Occipital lobe (tissue), 2 donors: ENCODE results near the gene KRTAP5-5. TPM values are rescaled to one million over a fixed set of nuclear protein-coding genes. Genes with fewer than 3 reads are reported as not detected.
"Not testable (repeated sequence)": the region's sequence is repeated elsewhere in the genome, so short reads cannot be mapped to it uniquely, and the experiment has no call there.

Source experiments
- DNase-seq: peaks from one replicate; lab custom pipeline; 2025; lab: John Stamatoyannopoulos, UW
- total RNA-seq: library from RNA; depleted of rRNA; stranded (reverse); fragments of >200 nt; gene quantifications from one replicate; pipeline ENCODE4 v1.2.3, GENCODE V29; 2014

KRTAP5-5 gene
- total RNA-seq, 1 donor from 2014 or later, result not detected

DNA sequence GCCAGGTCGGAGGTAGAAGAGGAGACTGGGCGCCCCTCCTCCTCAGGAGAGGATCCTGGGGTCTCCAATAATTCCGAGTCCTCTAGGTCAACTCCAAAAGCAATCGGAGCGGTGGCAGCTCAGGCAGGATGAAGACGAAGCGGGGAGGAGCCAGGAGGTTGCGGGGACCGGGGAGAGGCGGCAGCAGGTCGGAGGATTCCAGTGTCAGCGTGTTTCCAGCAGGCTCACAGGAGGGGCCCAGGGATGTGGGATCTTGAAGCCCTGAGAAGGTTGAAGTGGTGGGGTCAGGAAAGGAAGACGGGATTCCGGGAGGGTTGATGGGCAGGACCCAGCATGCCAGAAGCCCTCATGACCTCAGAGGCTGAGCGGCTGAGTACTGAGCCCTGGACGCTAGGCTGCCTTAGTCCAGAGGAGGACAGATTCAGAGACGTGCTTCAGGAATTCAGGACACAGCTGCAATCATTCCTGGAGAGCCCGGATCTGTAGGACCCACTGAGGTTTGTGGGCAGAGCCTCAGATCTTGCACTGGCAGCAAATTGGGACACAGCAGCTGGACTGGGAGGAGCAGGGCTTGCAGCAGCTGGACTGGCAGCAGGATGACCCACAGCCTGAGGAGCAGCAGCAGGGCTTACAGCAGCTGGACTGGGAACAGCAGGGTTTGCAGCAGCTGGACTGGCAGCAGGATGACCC is 22.3 kb upstream of the KRTAP5-5 start:
- not testable (repeated sequence) for DNase-seq

DNA sequence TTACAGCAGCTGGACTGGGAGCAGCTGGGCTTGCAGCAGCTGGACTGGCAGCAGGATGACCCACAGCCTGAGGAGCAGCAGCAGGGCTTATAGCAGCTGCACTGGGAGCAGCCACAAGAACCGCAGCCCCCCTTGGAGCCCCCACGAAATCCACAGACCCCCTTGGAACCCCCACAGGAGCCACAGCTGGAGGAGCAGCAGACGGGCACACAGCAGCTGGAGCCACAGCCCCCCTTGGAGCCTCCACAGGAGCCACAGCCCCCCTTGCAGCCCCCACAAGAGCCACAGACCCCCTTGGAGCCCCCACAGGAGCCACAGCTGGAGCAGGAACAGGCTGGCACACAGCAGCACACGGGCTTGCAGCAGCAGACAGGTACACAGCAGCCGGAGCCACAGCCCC is 21.7 kb upstream of the KRTAP5-5 start:
- DNase-seq, result not testable (repeated sequence)

DNA sequence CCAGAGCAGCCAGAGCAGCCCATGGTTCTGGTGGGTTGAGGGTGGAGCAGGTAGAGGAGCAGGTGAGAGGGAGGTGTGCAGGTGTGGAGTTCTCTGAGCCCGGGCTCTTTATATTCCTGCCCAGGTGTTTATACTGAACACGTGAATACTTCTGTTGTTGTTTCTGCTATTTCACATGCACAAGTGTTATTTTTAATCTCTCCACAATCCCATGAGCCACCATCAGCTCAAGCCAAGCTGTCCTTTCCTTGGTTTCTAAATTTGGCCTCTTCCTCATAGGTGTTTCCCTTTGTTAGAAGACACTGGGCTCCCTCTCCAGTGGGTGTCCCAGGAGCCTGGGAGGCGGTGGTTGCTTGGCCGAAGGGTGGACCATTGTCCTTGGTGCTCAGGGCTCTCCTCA is 21.2 kb upstream of the KRTAP5-5 start, which contains the start of gene KRTAP5-3:
KRTAP5-3 (minus strand) TSS at position 101 of the 400 bp plus-strand sequence; CDS start at position 23, 78 bp downstream.
- no peak for DNase-seq

DNA sequence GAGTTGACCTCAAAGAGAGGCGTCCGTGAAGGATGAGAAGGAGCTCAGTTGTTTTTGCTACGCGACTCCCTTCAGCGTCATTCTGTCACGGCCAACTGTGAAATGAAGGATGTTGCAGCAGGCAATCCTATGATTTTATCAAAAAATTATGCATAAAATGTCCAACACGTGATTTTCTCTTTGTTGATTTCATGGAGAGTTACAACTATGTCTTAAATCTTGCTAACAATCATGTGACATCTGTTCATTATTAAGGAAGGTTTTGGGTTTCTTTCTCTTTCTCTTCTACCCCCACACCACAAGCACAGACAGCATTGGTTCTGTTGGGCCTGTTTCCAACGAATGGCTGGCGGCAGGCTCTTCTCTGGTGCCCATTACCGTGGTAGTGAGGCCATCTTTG is 11.3 kb upstream of the KRTAP5-5 start:
- DNase-seq, result no peak

GRCh38 chr11:1619449-1619848 is 10.1 kb upstream of the KRTAP5-5 start:
- DNase-seq, result no peak

DNA sequence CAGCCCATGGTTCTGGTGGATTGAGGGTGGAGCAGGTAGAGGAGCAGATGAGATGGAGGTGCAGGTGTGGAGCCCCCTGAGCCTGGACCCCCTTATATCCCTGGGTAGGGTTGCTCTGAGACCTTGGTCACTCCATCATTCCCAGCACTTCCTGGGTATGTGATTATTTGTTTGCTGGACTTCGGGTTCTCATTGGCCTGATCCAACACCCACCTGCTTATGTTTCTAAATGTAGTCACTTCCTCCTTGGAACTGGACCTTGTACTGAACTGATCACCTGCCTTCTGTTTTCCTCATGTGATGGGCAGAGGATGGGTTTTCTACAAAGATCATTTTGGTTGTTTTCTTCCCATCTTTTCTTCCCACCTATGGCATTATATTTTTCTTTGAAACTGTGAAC is 7.5 kb upstream of the KRTAP5-5 start, which contains the start of gene KRTAP5-4:
KRTAP5-4 (minus strand) TSS at position 53 of the 400 bp plus-strand sequence; CDS start at position 8, 45 bp downstream.
- no peak for DNase-seq

GRCh38 chr11:1623716-1624115 is 5.9 kb upstream of the KRTAP5-5 start:
- no peak for DNase-seq

DNA sequence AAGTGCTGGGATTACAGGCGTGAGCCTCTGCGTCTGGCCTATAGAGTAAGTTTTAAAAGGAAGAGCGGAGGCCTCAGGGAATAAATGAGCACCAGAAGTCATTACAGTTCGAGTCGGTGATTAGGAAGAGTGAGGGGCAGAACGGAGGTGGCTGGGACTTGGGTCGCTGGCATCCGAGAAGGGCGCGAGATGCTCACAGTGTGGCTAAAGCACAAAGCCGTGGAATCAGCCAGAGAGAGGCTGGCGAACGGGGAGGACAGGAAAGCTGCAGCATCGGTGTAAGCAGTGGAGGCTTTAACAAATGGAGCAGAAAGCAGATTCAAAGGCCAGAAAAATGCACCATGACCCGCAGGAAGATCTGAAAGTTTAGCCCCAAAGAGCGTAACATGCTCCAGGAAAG is 5.0 kb upstream of the KRTAP5-5 start:
- DNase-seq, result no peak

DNA sequence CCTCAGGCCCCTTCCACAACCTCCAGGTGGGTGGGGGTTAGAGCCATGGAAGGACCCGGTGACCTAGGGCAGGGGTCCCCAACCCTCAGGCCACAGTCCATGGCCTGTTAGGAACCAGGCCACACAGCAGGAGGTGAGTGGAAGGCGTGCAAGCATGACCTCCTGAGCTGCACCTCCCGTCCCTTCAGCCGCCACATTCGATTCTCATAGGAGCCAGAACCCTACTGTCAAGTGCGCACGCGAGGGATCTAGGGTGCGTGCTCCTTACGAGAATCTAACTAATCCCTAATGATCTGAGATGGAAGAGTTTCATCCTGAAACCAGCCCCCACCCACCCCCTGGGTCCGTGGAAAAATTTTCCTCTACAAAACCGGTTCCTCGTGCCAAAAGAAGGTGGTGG is 4.0 kb upstream of the KRTAP5-5 start:
- DNase-seq, result no peak

DNA sequence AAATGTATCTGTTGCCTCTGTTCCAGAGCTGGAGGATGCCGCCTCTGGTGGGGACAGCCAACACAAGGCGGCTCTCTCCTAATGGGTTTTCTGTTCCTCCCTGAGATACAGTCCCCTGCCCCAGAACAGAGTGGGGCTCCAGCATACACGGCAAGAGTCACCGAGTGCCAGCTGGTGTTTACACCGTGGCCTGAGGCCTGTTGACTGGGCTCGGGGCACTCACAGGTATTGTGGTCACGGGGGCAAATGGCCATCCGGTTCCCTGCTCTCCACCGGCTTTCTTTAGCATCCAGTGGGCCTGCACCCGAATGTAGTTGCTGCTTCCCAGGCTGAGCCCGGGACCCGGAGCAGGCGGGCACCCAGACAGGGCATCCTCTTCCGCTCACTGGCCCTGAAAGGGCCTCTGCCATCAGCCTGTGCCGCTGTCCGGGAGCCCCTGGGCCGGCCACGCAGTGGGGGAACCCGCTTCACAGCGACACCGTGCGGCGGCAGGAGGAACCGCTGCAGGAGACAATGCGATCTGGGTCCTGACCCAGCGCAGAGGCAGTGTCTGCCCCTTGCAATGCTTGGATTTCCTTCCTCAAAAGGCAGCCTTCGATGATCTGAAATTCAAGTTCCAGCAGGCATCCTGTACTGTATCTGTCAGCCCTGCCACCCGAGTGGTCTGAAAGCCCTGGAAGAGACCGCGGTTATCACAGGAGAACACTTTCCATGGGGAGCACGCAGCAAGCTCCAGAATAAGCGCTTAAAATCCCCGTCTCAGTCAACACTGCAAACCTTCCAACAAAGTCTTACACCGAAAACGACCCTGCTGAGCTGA is 859 bp upstream of the KRTAP5-5 start:
- no peak for DNase-seq

DNA sequence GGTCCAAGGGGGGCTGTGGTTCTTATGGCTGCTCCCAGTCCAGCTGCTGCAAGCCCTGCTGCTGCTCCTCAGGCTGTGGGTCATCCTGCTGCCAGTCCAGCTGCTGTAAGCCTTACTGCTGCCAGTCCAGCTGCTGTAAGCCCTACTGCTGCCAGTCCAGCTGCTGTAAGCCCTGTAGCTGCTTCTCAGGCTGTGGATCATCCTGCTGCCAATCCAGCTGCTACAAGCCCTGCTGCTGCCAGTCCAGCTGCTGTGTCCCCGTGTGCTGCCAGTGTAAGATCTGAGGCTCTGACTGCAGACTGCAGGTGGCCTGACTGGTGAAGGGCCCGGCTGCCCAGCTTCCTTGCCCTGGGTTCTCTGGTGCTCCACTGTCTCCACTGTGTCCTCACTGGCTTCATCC is 696 bp downstream of the KRTAP5-5 start:
- no peak for DNase-seq

- DNase-seq, result no peak
Measured at GRCh38 chr11:1631066-1631568, 1.5 kb downstream of the KRTAP5-5 start.

GRCh38 chr11:1632053-1632714 is 2.6 kb downstream of the KRTAP5-5 start:
- DNase-seq, result no peak

DNA sequence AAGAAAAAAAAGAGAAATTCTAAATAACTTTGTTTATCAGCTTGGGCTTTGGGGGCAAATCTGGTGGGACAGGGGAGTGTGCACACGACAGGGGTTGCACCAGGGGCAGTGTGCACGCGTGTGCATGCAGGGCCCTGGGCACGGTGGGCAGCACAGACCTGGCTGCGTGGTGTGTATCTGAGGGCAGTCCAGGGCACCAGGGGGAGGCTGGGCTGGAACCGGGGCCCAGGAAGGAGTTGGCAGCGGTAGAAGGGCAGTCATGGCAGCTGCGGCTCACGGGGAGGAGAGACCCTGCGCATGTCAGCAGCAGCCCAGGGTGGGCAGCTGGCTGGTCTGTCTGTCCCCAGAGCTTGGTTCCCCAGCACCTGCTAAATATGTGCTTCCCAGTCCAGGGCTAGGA is 4.3 kb downstream of the KRTAP5-5 start:
- no peak for DNase-seq

DNA sequence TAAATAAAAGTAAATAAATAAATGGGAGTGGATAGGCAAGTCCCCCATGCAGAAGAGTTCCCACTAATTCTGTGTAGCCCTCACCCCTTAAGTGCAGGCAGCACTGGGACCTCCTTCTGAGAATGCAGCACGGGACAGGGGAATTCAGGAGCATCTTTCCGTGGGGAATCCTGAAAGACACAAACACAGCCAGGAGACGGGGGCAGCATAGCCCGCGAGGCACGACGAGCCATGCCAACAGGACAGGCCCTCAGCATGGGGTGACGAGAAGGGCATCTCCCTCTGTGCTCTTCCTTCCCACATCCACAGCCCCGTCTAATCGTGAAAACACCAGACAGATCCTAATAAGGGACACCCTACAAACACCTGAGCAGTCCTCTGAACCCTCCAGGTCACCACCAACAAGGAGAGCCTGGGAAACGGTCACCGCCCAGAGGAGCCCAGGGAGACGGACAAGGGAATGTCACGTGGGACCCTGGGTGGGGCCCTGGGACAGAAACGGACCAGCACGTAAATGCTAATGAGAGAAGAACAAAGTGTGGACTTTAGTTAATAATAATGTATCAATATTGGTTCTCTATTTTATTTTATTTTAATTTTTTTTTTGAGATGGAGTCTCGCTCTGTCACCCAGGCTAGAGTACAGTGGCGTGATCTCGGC is 6.8 kb downstream of the KRTAP5-5 start:
- DNase-seq, result no peak

DNA sequence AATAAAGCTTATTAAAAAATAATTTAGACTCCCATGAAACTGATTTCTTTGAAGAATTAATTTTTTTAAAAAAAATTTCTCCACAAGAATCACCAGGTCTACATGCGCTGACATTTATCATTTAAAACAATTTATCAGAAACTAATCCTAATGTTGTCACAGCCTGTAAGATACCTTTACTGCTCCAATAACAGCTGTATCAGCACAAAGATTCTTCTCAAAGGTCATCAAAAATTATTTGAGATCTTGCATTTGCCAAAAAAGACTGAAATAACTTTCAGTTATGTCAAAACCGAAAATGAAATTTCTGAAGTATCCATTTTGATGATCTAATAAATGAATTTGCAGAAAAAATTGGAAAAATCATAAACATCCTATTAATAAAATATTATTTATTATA is 8.1 kb downstream of the KRTAP5-5 start:
- no peak for DNase-seq

DNA sequence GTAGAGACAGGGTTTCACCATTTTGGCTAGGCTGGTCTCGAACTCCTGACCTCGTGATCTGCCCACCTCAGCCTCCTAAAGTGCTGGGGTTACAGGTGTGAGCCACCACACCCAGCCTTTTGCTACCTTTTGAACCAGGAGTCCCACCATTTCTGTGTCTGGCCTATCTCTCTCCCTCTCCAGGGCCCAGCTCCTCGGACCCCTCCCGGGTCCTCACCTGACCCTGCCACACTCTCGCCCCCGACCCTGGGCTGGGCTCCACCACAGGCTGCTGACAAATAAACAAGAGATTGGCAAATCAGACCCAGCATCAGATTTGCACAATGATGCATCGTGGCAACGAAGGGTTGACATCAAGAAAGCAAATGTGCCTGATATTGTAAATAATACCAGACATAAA is 8.8 kb downstream of the KRTAP5-5 start:
- no peak for DNase-seq

GRCh38 chr11:1639102-1639620 is 9.6 kb downstream of the KRTAP5-5 start:
- no peak for DNase-seq

GRCh38 chr11:1639666-1640065 is 10.1 kb downstream of the KRTAP5-5 start:
- no peak for DNase-seq

GRCh38 chr11:1640076-1640946 is 10.7 kb downstream of the KRTAP5-5 start:
- DNase-seq, result no peak
